HT1080 (cell line): ENCODE data around the gene DESI2. TPM values are rescaled to one million over a fixed set of nuclear protein-coding genes. Genes with fewer than 3 reads are reported as not detected.

ENCODE experiments used
- DNase-seq: peaks from one replicate; pipeline ENCODE4 v3.0.0-alpha.2; 2015; ENCODE audit warnings: low read depth
- polyA plus RNA-seq, 2 experiments: library from polyadenylated mRNA; depleted of rRNA; stranded (reverse); fragments of >200 nt; gene quantifications; 2 replicates each; pipeline ENCODE4 v1.2.3, GENCODE V29; 2015
- total RNA-seq: library from RNA; depleted of rRNA; stranded (reverse); fragments of >200 nt; shearing (Covaris generic); gene quantifications from 2 replicates; pipeline ENCODE4 v1.2.3, GENCODE V29; 2014; rRNA removed

Gene DESI2
- 47.2 and 66.7 TPM in 2 replicates for total RNA-seq
- polyA plus RNA-seq (2015; cell fraction: cytosol; rRNA removed), result 57.5 and 67.2 TPM in 2 replicates
- polyA plus RNA-seq (2015; cell fraction: nucleus; rRNA removed), result 30.9 and 31.2 TPM in 2 replicates

DNA sequence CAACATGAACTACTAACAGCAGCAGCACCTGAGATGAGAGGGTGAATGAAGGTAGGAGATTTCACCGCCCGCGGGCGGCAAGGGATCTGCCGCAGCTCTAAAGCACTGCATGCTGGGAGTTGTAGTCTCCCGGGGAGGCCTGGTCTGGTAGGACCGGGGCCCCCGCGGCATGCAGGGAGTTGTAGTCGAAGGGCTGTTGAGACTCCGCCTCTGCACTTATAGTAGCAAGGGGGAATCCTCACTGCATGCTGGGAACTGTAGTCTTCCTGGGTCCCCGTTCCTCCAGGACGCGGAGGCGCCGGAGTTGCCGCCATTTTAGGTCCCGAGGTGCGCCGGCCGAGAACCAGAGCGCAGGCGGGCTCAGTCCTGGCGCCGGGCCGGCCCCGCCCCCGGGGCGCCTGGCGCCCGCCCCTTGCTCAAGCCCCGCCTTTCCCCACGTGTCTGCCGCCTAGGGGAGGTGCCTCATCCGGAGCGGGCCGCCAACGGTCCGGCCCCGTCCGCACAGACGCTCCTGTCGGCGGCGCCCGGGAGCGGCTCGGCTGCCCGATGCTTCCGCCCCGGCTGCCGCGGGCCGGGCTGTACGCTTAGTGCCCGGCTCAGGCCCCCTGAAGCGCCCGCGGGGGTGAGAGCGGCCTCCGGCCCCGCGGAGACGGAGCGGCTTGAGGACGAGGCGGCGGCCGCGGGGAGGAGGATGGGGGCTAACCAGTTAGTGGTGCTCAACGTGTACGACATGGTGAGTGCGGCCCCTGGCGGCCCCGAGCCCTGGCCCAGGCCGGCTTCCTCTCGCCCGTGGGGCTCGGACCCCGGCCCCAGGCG, at the start of gene DESI2:
TSS of gene DESI2 (plus strand) at position 504 of the 816 bp plus-strand sequence. CDS start at position 692, 188 bp downstream.
- peak; percentile 99 for DNase-seq

DNA sequence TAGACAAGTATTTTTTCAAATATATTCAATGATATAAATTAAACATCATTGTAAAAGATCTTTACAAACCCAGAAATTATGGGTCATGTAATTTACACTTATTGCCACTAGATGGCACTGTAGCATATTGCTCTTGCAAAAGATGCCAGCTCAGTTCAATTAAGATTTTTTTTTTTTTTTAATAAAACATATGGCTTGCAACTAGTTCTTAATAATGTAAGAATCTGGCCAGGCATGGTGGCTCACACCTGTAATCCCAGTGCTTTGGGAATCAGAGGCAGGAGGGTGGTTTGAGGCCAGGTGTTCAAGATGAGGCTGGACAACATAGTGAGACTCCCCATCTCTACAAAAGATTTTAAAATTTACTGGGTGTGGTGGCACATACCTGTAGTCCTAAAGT, 49.4 kb upstream of the DESI2 start:
- DNase-seq, result peak; percentile 10

DNA sequence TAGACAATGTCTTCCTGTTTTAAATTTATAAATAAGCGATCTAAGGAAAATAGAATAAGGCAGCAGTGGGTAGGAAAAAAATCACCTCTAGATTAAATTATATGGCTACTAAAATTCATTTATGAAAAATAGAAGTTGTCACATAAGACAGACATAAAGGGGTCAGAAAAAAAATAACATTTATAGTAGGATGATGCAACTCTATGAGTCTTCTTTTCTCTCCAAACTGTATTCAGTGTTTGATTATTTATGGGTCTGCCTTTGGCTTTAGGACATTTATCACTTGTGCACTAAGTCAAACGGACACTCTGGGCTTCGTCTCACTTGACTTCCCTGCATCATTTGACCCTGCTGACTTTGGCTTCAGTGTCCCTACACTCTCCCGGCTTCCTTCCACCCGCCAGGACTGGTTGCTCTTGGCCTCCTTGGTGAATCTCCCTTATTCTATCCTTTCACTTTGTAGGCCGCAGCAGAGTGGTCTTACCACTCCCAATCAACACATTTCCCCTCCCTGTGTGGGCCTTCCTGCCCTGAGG, 47.0 kb upstream of the DESI2 start:
- no peak for DNase-seq

DNA sequence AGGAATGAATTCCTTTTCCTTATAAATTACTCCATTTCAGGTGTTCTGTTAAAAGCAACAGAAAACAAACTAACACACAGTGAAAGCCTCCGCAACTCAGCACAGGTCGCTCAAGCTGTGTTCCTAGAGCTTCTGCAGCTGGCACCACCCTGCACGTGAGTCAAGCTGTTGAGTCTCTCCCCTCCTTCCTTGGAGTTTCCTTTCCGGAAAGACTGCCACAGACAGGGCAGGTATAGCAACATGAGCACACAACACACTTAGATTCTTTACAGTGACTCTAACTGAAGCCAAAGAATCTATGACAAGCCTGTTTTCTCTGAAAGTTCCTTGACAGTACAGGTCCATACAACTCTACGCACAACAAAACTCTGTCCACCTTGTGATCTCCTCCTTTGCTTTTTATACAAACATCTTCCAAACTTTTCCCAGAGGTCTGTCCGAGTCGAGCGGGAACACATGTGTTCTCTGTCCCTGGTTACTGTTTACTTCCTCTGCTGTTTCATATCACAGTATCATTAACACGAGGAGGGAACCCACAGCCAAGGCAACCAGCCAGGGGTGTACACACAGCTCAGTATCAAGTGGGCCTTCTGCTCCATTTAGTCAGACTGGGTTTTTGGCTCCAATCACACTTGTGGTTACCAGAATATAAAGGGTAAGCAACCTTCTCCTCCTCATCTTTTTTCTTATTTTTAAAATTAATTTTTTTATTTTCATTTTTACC, 38.7 kb upstream of the DESI2 start:
- no peak for DNase-seq

DNA sequence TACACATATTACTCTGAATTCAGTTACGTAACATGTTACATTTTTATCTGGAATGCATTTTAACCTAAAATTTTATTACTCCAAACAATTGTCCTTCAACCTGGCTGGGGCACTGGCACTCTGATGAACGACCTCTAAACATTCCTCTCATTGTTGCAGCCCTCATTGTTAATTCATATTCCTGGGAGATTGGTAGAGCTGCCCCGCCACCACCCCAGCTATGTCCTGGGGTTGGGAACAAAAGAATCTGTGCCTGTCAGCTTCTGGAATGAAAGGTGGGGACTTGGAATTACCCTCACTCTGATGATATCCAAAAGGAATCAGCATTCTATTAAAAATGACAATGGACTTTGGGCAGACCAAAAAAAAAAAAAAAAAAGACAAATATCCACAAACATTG, 38.0 kb upstream of the DESI2 start:
- DNase-seq, result no peak

DNA sequence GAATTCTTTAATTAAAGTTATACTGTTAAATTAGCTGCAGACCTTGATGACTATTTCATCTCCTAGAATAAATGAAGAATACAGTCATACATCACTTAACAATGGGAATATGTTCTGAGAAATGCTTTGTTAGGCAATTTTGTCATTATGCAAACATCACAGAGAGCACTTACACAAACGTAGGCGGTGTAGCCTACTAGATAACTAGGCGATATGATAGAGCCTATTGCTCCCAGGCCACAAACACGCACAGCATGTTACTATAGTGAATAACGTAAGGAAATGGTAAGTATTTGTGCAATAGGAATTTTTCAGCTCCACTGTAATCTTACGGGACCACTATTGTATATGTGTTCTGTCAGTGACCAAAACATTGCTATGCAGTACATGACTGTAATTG, 37.6 kb upstream of the DESI2 start:
- DNase-seq, result no peak

DNA sequence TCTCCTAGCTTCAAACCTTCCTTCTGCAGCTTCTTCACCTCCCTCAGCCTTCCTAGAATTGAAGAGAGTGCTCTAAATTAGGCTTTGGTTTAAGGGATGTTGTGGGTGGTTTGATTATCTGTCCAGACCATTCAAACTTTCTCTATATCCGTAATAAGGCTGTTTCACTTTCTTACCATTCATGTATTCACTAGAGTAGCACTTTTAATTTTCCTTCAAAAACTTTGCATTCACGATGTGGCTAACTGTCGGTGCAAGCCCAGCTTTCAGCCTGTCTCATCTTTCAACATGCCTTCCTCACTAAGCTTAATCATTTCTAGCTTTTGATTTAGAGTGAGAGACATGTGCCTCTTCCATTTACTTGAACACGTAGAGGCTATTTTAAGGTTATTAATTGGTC, 26.2 kb upstream of the DESI2 start:
- no peak for DNase-seq

DNA sequence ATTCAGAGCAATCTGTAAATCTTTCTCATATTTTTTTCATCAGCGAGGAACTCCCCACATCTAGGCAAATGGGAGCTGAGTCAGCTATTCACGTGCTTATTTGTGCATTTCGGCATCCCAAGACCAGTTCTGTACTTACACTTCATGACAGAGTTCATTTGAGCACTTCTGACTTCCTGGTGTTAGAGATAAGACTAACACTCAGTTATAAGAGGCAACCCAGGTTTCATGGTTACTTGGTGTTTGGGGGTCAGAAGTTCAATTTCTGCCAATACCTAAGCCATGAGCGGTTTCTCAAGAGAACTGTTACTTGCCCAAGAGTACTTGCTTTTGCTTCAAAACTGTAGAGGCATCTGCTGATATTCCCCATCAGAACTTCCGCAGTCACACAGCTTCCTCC, 24.1 kb upstream of the DESI2 start:
- no peak for DNase-seq

DNA sequence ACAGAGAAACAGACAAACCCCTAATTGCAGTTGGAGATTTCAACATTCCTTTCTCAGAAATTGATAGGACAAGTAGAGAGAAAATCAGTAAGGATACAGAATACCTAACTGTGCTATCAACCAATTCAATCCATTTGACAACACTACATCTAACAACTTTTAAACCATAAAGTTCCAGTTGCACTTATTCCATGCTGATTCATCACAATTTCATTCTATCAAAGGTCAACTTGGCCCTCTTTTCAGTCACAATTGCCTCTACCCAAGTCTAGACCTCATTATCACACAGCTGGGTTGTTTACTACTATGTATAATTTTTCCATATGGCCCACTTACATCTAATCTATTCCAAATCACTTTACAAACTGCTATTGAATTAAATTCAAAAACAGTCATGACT, 19.8 kb upstream of the DESI2 start:
- no peak for DNase-seq

DNA sequence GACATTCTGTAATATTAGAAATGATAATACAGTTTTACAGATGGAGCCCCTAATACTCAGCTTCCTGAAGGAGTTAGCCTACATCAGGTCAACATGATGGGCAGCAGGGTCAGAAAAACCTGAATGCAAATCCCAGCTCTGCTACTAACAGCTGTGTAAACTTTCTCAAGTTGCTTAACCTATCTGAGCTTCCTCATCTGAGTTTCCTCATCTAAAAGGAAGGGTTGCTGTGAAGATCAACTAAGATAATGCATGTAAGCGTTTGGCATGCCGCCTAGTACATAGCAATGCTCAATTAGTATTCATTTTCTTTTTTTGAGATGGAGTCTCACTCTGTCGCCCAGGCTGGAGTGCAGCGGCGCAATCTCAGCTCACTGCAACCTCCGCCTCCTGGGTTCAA, 18.4 kb upstream of the DESI2 start:
- no peak for DNase-seq

DNA sequence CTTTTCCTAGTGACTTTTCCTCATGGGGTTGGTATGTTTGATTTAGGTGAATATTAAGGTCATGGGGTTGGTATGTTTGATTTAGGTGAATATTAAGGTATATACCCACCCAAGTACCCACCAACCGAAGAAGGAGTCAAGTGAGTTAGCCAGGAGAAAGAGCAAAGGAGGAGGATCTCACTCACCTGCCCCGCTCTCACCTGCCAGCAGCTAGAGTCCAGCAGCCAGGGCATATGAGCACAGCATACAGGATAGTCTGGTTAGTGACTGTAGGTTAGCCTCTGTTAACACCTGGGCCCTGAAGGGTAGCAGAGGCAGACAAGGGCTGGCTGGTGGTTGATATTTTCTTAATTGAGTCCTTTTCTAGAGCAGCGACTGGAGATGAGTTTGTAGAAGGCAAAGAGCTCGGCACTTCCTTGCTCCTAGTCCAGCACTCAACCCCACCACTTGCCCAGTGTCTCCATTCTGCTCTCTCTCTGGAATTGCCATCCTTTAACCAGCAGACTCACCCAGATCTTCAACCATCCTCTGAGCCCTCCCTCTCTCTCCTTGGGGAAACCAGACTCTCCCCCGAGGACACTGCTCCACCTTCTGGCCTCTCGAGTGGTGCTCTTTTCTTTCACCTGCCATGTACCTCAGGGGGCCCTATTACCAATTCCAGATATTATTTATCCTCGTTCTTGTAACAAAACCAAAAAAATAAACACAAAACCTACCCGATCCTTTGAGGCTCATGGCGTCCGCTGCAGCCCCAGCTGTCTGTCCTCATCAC, 16.3 kb upstream of the DESI2 start:
- no peak for DNase-seq

DNA sequence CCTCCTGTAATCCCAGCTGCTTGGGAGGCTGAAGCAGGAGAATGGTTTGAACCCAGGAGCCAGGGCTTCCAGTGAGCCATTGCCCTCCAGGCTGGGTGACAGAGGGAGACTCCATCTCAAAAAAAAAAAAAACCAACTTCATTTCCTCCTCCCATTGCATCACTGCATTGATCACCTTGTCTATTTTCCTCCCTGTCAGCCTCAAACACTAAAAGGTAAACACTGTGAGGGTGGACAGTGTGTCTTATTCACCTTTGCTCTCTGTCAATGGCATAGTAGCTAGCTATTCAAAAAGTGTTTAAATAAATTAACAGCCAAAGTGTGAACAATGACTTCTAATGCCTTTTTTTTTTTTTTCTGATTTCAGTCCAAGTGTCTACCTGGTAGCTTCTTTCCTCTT, 13.4 kb upstream of the DESI2 start:
- no peak for DNase-seq

DNA sequence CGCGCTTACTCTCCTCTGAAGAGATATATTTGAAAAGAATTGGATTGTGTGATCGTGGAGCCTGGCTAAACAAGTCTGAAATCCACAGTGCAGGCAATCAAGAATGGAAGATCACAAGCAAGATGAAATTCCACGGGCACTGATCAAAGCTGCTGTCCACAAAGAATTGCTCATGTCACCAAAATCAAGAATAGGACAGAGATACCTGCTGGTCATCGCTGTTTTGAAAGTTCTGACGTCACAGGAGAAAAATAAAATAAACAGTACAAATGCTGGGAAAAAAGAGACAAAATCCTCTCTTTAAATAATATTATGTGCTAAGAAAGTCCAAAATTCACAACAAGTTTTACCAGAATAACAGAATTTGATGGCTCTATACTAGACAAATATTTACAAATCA, 12.0 kb upstream of the DESI2 start:
- DNase-seq, result no peak

DNA sequence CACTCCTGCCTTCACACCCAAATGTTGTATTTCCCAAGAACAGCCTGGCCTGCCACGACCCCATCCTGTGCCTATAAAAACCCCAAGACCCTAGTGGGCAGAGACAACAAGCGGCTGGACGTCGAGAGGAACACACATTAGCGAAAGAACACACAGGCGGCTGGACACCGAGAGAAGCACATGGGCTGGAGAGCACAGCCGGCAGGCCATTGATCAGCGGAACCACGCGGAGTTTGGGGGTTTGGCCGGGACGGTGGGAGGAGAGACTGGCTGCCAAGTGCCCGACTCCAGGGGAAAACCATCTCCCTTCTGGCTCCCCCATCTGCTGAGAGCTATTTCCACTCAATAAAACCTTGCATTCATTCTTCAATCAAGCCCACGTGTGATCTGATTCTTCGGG, 10.4 kb upstream of the DESI2 start:
- DNase-seq, result no peak

DNA sequence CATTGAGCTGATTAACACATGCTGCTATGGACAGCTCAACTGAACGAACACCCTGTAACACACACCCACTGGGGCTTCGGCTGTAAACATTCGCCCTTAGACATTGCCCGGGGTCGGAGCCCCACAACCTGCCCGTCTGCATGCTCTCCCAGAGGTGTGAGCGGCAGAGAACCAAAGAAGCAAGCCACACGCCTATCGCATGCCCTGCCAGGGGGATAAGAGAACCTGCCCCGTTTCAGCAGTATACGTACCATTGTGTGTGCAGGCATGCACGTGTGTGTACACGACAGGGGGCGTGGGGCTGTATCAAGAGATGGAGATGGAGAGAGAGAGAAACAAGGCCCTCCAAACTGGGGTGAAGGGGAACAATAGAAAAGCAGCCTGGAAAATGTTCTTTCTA, 9.9 kb upstream of the DESI2 start:
- DNase-seq, result no peak

DNA sequence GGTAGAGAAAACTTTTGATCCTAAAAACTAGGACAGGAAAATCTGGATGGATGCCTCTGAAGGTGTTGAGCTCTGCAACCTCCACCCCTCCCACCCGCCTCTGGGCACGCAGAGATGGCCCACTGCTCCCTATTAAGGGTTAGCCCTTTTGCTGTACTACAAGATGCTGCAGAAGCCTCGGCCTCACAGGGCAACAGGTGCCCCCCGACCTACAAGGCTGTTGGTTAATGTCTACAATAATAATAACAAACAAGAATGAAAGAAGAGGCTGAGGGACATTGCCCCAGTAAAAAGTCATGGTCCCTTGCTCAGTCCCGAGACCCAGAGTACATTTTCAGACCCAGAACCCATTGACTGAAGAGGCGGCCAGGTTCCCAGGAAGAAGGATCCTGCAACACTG, 7.5 kb upstream of the DESI2 start:
- no peak for DNase-seq

DNA sequence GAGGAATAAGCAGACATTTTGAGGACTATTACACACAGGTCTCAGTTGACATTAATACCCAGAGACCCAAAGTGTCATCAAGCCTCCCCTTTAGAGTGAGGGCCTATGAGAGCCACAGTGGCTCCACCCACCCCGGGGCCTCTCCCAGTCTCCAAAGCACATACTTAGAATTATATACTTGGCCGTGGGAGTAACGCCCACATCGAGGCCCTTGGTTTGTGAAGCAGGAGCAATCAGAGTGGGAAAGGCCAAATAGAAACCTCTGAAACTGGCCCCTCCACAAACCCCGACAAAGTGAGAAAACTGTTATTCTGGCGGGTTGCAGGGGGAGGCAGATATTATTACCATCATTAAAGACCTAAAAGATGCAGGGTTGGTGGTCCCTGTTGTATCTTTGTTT, 7.0 kb upstream of the DESI2 start:
- no peak for DNase-seq

DNA sequence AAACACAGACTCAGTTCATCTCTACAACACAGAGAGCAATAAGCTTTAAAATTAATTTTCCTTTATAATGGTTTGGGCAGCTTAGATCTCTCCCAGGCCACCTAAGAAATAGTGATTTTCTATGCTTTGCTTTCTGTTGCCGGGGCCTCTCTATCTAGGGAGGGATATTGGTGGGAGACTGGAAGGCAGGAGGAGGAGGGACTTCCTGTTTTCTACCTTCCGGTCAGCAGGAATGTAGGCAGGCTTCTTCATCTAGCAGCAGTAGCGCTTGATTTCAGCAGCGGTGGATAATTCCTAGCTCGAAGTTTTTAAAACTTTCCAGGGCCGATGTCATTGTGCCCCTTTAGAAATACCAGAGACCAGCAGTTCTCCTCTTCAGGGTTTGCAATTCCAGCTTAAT, 5.1 kb upstream of the DESI2 start:
- DNase-seq, result no peak

DNA sequence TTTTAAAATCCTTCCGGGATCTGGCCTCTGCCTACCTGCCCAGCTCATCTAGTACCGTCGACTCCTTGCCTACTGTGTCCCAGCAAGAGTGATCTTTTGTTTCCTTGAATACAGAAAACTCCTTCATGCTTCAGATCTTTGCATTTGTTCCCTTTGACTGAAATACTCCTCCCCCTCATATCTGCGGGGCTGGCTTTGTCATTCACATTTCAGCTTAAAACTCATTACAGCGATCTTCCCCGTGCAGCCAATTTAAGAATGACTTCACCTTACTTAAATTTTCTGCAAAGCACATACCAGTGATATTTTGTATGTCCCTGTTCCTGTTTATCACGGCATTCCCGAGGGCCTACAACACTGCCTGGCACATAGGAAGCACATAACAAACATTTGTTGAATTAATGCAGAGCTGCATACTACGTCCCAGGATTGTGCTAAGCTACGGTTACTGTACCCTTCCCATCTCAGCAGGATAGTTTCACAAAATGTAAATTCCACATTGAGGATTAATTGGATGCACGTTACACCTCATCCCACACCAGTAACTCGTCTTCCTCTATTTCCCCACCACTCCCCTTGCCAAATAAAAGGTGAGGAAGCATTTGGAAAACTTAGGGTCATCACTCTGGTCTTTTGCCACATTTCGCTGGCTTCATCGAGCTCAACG, 837 bp upstream of the DESI2 start:
- no peak for DNase-seq

DNA sequence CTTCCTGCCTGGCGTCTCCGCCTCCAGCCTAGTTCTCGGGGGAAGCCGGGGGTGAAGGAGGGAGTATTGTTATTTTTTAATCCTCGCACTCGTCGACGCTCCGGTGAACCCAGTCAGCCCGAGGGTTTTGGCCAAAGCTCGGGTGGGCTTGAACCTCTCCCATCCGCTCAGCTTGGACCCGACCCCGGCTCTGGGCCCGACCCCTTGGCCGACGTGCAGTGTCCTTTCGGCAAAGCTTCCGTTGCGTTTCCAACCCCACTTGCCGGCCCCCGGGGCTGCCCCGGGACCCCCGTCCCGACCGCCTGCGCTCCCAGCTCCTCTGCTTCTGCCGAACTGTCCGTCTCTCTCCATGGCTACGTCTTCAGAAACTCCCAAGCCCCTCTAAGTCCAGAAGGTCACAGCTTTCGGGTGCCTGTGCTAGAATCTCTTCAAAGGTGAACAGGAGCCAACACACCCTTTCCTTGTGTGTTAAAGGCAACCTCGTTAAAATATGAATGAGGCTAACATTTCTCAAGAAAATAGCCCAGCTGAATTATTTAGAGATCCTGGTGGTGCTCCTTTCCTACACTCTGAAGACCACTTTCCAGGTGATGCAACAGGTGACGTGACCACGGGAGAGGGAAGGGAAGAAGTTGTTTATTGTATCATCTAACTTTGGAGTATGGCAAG, 647 bp downstream of the DESI2 start:
- DNase-seq, result no peak
